ENCODE results near the gene POLR2H.

- TF ChIP-seq CTCF (IDR thresholded peaks at IDR 0.05) (no peak), POLR2A (IDR thresholded peaks at IDR 0.05) (no peak)
Observed at GRCh38 chr3:184327171-184327570, 34.3 kb upstream of the POLR2H start.
